Gastroesophageal sphincter (tissue), 4 donors: ENCODE results near the gene GYG1. TPM values are rescaled to one million over a fixed set of nuclear protein-coding genes. Genes with fewer than 3 reads are reported as not detected.

ENCODE experiments used
- ATAC-seq: fragments of 150-250 bp; one replicate; pipeline ENCODE4 v1.9.1; 2016; ENCODE audit warnings: mild to moderate bottlenecking, moderate library complexity
- H3K27ac ChIP-seq, 4 donors: fragments of 200-600 bp; sonication (generic) in 3 of 4; 1 replicate in 3 of 4; 2 replicates in 1 of 4; pipeline ENCODE4 v1.5.1; 2016 to 2019
- H3K27me3 ChIP-seq: fragments of 200-600 bp; sonication (generic); one replicate; pipeline ENCODE4 v1.5.1; 2019
- H3K36me3 ChIP-seq, 2 donors: fragments of 200-600 bp; sonication (generic); one replicate each; pipeline ENCODE4 v1.5.1; 2019; ENCODE audit warnings: control low read depth in 1 of 2
- H3K4me1 ChIP-seq, 3 donors: fragments of 200-600 bp; sonication (generic); 1 replicate in 2 of 3; 2 replicates in 1 of 3; pipeline ENCODE4 v1.5.1; 2016 to 2019; ENCODE audit warnings: control low read depth in 2 of 3
- H3K4me3 ChIP-seq, 2 donors: fragments of 200-600 bp; sonication (generic); one replicate each; pipeline ENCODE4 v1.5.1; 2019; ENCODE audit warnings: mild to moderate bottlenecking in 1 of 2, moderate library complexity in 1 of 2
- H3K9me3 ChIP-seq, 3 donors: fragments of 200-600 bp; sonication (generic); one replicate each; pipeline ENCODE4 v1.5.1; 2017 to 2019; ENCODE audit warnings: control low read depth in 2 of 3
- EP300 ChIP-seq: sonication (generic); formaldehyde crosslinking; IDR thresholded peaks from one replicate; pipeline ENCODE4 v1.6.1; 2017; ENCODE audit warnings: antibody characterized with exemption, mild to moderate bottlenecking
- POLR2A ChIP-seq, 2 donors: fragments of 450-650 bp; IDR thresholded peaks; one replicate each; pipeline ENCODE4 v1.6.1; 2017; ENCODE audit warnings: antibody characterized with exemption in 2 of 2, mild to moderate bottlenecking in 2 of 2, moderate library complexity in 1 of 2
- POLR2AphosphoS5 ChIP-seq: sonication (generic); formaldehyde crosslinking; IDR thresholded peaks from one replicate; pipeline ENCODE4 v1.6.1; 2017; ENCODE audit warnings: antibody characterized with exemption
- WGBS, 2 donors: methylation state at CpG; one replicate each; pipeline ENCODE4 v1.1.5; 2018; ENCODE audit warnings: low coverage in 1 of 2; 5-methylcytosine and 5-hydroxymethylcytosine counted together
- total RNA-seq, 4 donors: library from RNA; depleted of rRNA; stranded (reverse); fragments of >200 nt; gene quantifications; one replicate each; pipeline ENCODE4 v1.1.0, GENCODE V29; 2016
- TF ChIP-seq, protein P1 (sequence below), 4 experiments: fragments of 200-600 bp in 2 of 4; fragments of 450-650 bp in 2 of 4; sonication (generic) in 1 of 4; IDR thresholded peaks; one replicate each; pipeline ENCODE4 v1.5.1; 2017 to 2019; ENCODE audit warnings: antibody characterized with exemption in 4 of 4, mild to moderate bottlenecking in 2 of 4, moderate library complexity in 2 of 4

GYG1 gene
- total RNA-seq, 4 donors from 2014 or later: 117 to 883 (median 126) TPM

DNA sequence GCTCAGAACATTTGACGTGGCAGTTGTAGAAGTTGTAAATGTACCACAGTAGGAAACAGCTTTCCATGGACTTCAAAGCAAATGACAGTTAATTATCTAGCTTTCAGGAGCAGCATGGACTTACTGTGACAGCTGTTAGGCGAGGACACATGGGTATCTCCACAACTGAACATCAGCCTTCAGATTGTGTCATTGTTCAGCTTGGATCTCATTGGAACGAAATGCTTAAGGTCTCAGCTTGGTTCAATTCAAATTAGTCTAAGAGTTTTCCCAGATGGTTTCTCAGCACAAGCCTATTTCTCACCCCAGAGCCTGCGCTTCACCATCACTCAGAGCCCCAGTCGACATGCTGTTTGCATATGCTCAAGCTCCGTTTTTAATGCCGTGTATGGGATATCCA lies 21.1 kb upstream of the GYG1 start:
- WGBS, 2 donors: 88 to 93% methylated on average over 6 to 7 of the region's 7 CpGs
- TF ChIP-seq, protein P1, sequence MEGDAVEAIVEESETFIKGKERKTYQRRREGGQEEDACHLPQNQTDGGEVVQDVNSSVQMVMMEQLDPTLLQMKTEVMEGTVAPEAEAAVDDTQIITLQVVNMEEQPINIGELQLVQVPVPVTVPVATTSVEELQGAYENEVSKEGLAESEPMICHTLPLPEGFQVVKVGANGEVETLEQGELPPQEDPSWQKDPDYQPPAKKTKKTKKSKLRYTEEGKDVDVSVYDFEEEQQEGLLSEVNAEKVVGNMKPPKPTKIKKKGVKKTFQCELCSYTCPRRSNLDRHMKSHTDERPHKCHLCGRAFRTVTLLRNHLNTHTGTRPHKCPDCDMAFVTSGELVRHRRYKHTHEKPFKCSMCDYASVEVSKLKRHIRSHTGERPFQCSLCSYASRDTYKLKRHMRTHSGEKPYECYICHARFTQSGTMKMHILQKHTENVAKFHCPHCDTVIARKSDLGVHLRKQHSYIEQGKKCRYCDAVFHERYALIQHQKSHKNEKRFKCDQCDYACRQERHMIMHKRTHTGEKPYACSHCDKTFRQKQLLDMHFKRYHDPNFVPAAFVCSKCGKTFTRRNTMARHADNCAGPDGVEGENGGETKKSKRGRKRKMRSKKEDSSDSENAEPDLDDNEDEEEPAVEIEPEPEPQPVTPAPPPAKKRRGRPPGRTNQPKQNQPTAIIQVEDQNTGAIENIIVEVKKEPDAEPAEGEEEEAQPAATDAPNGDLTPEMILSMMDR (IDR thresholded peaks at IDR 0.05): no peak
- TF ChIP-seq POLR2AphosphoS5 (no peak), EP300 (no peak), POLR2A (IDR thresholded peaks at IDR 0.05) (no peak)
- ATAC-seq: no peak
- H3K27me3 ChIP-seq: no peaks in the 10 kb centered on the region
- H3K9me3 ChIP-seq: no peaks in the 10 kb centered on the region
- H3K4me3 ChIP-seq: no peak overlapping the region
- no peak overlapping the region for H3K27ac ChIP-seq
- peaks cover 0 to 24% (median 2%) of the 10 kb centered on the region in 3 donors for H3K4me1 ChIP-seq
- no peaks in the 10 kb centered on the region for H3K36me3 ChIP-seq

DNA sequence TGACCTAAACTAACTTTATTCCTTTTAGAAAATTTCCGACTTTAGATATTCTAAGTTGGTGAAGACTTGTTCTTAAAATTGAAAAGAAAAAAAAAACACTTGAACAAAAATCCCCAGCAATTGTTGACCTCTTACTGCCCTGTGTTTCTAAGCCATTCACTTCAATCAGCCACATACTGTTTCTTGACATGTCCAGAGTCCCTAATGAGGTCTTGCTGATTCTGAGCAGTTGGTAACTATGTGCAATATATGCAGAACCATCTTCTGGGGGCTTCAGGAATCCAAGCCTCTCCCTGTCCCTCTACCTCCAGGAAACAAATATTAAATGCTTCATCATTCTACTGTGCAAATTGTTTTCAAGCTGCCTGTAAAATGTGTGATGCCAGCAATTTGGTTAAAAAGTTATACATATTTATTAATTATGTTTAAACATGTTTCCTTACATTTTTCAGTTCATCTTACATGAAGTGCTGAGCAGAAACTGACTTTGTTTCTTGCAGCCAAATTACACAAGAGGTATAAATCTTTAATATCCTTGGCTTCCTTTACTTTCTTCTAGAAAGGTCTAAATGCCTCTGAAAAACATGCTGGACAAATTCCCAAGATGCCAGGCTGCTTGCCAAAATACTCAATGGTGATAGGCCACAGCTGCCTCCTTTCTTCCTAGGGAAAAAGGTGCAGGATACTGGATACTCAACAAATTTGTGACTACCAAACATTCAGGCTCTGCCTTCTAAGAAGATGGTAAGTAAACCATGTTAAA lies 19.8 kb upstream of the GYG1 start:
- no peak overlapping the region for H3K4me3 ChIP-seq
- H3K27me3 ChIP-seq: no peaks in the 10 kb centered on the region
- no peaks in the 10 kb centered on the region for H3K9me3 ChIP-seq
- H3K27ac ChIP-seq: peak overlapping the region; percentile 10 to 46 (median 32)
- peak; percentile 60 for ATAC-seq
- TF ChIP-seq, protein P1 (IDR thresholded peaks at IDR 0.05): no peak
- TF ChIP-seq POLR2AphosphoS5: peak; percentile 80
- TF ChIP-seq POLR2A (IDR thresholded peaks at IDR 0.05): no peak
- TF ChIP-seq EP300: no peak
- WGBS, 2 donors: 62 to 67% methylated on average over 1 of the region's 1 CpG
- peaks cover 0 to 34% (median 2%) of the 10 kb centered on the region in 3 donors for H3K4me1 ChIP-seq
- no peaks in the 10 kb centered on the region for H3K36me3 ChIP-seq

DNA sequence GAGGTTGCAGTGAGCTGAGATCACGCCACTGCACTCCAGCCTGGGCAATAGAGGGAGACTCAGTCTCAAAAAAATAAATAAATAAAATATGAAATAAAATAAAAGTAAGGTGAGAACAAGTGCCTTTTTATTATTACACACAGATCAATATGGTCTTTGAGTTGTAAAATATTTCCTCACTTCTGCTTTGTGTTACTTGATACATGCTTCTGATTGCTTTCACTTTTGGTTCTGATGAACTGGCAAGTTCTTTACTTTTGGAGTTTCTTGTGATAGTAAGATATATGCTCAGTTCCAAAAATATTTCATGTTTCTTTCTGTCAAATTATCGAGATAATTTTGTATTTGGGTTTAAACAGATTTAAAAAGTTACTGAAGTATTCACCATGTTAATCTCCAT lies 16.6 kb upstream of the GYG1 start:
- no peaks in the 10 kb centered on the region for H3K9me3 ChIP-seq
- no peak for ATAC-seq
- H3K36me3 ChIP-seq: no peaks in the 10 kb centered on the region
- TF ChIP-seq EP300: no peak
- 62 to 63% methylated on average over 2 of the region's 2 CpGs for WGBS, 2 donors
- H3K27me3 ChIP-seq: no peaks in the 10 kb centered on the region
- peak overlapping the region; percentile 65 to 81 (median 79) for H3K27ac ChIP-seq
- H3K4me1 ChIP-seq: peaks cover 0 to 34% (median 2%) of the 10 kb centered on the region in 3 donors
- H3K4me3 ChIP-seq: no peak overlapping the region

GRCh38 chr3:148975248-148975647 lies 16.1 kb upstream of the GYG1 start:
- no peak overlapping the region for H3K4me3 ChIP-seq
- H3K36me3 ChIP-seq: no peaks in the 10 kb centered on the region
- no peaks in the 10 kb centered on the region for H3K9me3 ChIP-seq
- WGBS, 2 donors: 24% methylated on average over 6 of the region's 6 CpGs; no CpG with 5 or more reads in 1 of the 2 donors
- peak overlapping the region; percentile 65 to 81 (median 79) for H3K27ac ChIP-seq
- H3K27me3 ChIP-seq: no peaks in the 10 kb centered on the region
- TF ChIP-seq POLR2A (IDR thresholded peaks at IDR 0.05) (no peak), POLR2AphosphoS5 (no peak), EP300 (no peak)
- TF ChIP-seq, protein P1 (IDR thresholded peaks at IDR 0.05): no peak
- H3K4me1 ChIP-seq: peaks cover 0 to 34% (median 2%) of the 10 kb centered on the region in 3 donors
- peak; percentile 32 for ATAC-seq

GRCh38 chr3:148975696-148976095 lies 15.6 kb upstream of the GYG1 start:
- H3K4me1 ChIP-seq: peaks cover 0 to 34% (median 2%) of the 10 kb centered on the region in 3 donors
- 31 to 40% methylated on average over 2 to 6 of the region's 6 CpGs for WGBS, 2 donors
- no peak for ATAC-seq
- no peaks in the 10 kb centered on the region for H3K36me3 ChIP-seq
- no peaks in the 10 kb centered on the region for H3K9me3 ChIP-seq
- peak overlapping the region; percentile 65 to 81 (median 79) for H3K27ac ChIP-seq
- TF ChIP-seq POLR2A (IDR thresholded peaks at IDR 0.05): no peak
- no peak for TF ChIP-seq EP300
- TF ChIP-seq, protein P1 (IDR thresholded peaks at IDR 0.05): no peak
- no peak for TF ChIP-seq POLR2AphosphoS5
- no peak overlapping the region for H3K4me3 ChIP-seq
- no peaks in the 10 kb centered on the region for H3K27me3 ChIP-seq
